HG03159 (cell line): ENCODE results near the gene GMEB2.
"Not testable (repeated sequence)": the region's sequence is repeated elsewhere in the genome, so short reads cannot be mapped to it uniquely, and the experiment has no call there.

Experiments
- ATAC-seq: cut with Tn5 transposase; IDR thresholded peaks from one replicate; pipeline ENCODE4 v1.9.1; 2021; ENCODE audit warnings: mild to moderate bottlenecking, moderate library complexity; ENCODE audit not compliant: unreplicated experiment

GMEB2 gene

GRCh38 chr20:63617092-63617875, 9.6 kb downstream of the GMEB2 start:
- no peak for ATAC-seq

DNA sequence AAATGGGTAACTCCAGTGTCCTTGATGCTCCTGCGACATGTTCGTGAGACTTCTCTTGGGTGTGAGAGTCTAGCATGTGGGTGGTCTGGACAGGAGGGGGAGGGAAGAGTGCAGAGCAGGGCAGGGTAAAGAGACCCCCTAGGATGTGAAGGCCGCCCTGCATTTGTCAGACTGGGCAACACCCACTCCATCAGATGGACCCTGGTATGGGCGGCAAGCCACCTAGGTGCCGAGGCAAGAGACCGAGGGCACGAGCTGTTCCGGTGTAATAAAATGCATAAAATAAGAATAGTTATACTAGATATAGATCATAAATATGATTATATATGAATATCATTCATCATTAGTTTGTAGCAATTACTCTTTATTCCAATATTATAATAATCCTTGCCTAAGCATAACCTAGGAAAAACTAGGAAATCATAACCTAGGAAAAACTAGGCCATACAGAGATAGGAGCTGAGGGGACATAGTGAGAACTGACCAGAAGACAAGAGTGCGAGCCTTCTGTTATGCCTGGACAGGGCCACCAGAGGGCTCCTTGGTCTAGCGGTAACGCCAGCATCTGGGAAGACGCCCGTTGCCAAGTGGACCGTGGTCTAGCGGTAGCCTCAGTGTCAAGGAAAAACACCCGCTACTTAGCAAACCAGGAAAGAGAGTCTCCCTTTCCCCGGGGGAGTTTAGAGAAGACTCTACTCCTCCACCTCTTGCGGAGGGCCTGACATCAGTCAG, 12.9 kb downstream of the GMEB2 start:
- not testable (repeated sequence) for ATAC-seq

DNA sequence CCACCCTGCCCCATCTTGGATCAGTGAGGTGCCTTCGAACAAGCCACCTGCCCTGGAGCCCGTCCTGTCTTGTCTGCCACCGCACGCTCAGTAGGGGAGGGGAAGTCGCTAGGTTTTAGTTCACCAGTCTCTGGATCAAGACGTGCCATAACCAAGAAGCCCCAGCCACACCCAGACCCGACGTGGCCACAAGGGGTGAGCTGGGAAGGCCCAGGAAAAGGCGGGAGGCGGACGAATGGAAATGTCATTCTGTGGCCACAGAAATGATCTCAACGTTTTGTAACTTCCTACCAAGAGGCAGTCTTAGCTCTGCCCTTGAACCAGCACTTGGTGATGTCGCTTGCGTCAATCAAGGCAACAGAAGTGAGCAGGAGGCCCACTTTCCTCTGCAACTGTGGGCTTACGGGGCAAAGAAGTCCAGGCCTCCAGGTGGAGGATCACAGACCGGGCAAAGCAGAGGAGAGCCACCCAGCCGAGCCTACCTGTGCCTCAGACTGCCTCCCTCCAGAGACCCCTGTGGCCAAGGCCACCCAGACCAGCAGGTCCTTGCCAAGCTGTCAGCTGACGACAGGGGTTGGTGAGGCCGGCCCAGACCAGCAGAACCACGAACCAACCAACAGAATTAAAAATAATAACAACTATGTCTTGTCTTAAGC, 14.5 kb downstream of the GMEB2 start:
- ATAC-seq: no peak

- ATAC-seq: no peak
Measured at GRCh38 chr20:63611646-63612045, 15.3 kb downstream of the GMEB2 start.

GRCh38 chr20:63610581-63611435, 16.1 kb downstream of the GMEB2 start:
- no peak for ATAC-seq

GRCh38 chr20:63606686-63607085, 20.2 kb downstream of the GMEB2 start:
- no peak for ATAC-seq

GRCh38 chr20:63602321-63602720, 24.6 kb downstream of the GMEB2 start:
- ATAC-seq: no peak

GRCh38 chr20:63601679-63602078, 25.2 kb downstream of the GMEB2 start:
- not testable (repeated sequence) for ATAC-seq

DNA sequence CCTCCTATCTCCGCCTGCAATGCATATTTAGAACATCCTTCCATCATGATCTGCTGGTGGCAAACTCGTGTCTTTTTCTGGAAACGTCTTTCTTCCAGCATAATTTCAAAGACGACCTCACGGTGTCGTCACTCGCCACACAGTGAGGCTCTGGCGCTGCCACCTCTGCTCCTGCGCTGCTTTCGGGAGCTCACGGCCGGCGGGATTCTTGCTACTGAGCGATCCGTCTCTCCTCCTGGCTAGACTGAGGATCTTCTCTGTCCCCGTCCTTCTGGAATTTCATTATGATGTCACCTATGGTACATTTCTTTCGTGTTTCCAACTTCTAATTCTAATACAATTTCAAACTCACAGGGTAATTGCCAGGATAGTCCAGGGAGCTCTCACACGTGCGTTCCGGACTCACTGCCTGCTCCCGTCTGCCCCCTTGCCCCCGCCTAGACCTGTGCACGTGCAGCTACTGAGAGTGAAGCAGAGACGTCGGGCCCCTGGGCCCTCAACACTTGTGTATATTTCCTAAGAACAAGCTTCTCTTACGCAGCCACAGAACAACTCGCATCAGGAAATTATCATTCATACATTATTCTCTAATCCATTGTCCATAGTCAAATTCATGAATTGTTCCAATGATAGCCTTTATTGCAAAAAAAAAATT, 27.4 kb downstream of the GMEB2 start:
- ATAC-seq: no peak

DNA sequence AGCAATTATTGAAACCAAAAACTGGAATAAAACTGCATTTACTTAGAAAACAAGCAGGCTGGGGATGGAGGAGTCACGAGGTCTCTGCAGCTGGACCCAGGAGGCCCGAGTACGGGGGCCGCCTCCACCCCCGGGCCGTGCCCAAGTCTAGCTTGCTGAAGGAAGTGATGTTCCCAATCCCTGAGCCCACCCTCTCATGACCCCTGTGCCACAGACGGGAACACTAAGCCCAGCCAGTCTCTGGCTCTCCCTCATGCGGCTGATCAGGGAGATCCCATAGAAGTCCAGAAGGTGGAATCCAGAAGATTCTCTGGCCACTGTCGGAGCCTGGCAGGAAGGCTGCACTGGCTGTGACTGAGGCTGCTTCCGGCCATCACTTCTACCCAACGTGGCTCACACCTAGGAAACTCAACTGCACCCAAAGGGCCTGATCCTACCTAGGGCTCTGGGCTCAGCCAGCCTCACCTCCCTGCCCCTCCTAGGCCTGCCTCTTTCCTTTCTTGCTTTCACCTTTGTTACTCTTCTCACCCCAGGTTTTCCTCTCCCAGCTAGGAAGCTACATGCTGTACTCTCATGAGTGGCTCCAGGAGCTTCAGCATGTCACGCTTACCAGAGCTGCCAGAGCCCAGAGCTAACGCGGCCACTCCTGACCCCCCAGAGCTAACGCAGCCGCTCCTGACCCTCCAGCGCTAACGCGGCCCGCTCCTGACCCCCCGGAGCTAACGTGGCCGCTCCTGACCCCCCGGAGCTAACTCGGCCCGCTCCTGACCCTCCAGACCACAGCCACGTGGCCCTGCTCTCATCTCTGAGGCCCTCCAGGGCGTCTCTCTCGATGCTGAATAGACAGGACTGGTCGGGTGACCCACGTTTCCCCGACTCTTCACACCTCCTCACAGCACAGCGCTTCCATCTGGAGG, 28.2 kb downstream of the GMEB2 start:
- no peak for ATAC-seq

GRCh38 chr20:63597651-63598478, 29.0 kb downstream of the GMEB2 start:
- ATAC-seq: no peak

DNA sequence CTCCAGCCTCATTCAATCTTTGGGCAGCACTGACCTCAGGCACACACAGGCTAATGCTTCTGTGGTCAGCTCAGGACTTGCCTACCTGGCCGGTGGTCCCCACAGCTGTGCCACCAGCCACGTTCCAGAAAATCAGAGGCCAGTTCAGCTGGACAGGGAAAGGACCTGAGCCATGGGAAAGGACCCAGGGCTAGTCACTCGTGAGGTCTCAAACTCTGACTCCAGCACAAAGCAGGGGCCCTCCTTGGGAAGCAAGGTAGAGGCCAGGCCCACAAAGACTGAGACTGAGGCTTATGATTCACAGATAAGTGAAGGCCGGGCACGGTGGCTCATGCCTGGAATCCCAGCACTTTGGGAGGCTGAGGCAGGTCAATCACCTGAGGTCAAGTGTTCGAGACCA, 30.5 kb downstream of the GMEB2 start:
- no peak for ATAC-seq

DNA sequence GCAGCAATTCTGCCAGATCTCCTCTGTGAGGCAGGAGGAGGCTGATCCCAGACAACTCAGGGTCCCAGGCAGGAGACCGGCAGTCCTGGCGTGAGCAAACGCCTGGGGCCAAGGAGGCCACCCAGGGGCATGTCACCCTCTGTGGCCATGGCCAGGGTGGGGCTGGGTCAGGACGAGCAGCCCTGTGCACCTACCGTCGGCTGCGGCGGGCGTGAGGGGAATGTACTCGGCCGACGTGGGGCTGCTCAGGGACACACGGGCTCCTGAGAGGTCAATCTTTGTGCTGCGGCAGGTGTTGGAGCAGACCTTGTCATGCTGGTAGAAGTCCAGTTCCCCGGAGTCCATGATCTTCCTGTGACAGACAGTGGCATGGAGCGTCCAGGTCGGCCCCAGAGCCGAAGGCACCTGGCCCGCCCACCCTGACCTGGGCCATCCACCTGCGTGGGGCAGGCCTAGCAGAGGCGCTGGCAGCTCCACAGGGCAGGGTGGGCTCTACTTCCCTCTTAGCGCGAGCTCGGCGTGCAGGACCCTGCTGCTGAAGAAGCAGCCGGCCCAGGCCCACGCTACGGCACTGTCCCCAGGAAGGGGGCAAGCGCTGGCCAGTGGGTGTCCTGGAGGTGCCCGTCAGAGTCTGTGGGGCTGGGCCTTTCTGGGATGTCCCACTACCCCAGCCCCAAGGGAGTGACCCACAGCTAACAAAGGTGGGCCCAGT, 31.3 kb downstream of the GMEB2 start:
- no peak for ATAC-seq

GRCh38 chr20:63594043-63594561, 32.8 kb downstream of the GMEB2 start:
- ATAC-seq: no peak

DNA sequence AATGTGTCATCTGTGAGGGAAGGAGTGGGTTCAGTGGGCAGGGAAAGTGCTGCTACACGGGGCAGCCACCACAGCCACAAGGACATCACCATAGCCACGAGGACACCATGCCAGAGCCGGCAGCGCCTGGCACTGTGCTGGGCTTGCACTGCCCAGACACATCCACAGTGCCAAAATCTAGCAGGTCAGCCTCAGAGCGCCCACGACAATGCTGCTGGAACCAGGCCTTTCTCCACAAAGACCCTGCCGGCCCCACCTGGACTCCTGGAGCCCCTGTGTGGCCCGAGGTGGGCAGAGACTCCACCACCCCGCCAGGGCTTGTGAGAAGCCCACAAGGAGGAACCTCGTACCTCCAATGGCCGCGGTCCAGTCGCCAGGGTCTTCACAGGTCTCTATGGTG, 34.2 kb downstream of the GMEB2 start:
- ATAC-seq: no peak

GRCh38 chr20:63591786-63592355, 35.0 kb downstream of the GMEB2 start:
- no peak for ATAC-seq

DNA sequence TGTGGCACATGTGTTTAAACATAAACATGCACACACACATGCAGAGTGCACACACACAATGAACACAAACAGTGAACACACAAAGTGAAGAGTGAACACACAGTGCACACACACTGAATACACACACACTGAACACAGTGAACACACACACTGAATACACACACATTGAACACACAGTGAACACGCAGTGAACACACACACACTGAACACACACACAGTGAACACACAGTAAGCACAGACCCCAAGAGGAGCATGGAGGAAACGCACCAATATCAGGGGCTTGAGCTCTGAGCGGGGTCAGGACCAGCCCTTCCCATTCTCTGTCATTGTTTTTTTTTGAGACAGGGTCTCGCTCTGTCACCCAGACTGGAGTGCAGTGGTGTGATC, 35.8 kb downstream of the GMEB2 start:
- ATAC-seq: no peak
